GM18861 (cell line): ENCODE measurements around the gene ABCC2.

ENCODE experiments used
- ATAC-seq: cut with Tn5 transposase; IDR thresholded peaks from one replicate; pipeline ENCODE4 v1.9.1; 2021; ENCODE audit not compliant: unreplicated experiment

ABCC2 gene

DNA sequence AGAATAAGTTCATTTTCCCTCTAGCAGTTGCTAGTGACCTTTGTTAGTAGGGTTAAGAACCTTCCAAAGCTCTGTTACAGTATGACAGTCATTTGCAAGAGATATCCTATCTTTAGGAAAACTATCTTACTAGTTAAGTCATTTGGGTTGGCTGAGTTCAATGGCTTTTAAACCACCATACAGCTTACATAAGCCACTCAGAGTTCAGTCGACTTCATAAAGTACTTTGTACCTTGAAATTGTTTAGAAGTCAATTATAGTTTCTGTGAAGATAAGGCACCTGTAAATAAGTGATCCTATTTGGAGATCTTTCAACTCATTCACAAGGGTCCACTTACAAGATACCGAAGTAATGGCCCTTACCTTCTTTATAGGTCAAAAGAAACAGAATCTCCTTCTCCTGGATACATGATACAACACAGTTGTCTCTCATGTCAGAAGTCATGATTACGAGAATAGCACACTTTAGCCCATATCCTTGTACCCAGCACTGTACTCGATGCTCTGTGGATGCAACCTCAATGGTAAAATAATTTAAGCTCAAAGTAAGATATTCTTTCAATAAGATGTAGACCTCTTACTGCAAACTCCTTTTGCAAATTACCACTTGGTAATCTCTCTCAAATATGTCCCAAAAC, 11.9 kb upstream of the ABCC2 start:
- no peak for ATAC-seq

DNA sequence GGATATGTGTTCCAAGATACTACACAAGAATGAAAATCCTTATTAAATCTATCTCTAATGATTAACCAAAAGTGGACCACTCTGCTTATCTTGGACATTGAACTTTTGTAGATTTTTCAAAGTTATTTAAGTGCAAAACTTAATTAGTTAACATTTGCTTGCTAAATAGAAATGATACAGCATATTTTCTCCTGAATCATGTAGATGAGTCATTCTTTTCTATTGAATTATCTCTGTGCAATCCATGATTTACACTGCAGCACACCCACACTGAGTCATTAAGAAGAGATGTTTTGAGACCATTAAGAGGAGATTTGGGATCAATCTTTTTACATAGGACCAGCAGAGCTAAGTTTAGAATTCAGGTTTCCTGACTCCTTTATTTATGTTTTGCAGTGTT, 6.6 kb upstream of the ABCC2 start:
- no peak for ATAC-seq

DNA sequence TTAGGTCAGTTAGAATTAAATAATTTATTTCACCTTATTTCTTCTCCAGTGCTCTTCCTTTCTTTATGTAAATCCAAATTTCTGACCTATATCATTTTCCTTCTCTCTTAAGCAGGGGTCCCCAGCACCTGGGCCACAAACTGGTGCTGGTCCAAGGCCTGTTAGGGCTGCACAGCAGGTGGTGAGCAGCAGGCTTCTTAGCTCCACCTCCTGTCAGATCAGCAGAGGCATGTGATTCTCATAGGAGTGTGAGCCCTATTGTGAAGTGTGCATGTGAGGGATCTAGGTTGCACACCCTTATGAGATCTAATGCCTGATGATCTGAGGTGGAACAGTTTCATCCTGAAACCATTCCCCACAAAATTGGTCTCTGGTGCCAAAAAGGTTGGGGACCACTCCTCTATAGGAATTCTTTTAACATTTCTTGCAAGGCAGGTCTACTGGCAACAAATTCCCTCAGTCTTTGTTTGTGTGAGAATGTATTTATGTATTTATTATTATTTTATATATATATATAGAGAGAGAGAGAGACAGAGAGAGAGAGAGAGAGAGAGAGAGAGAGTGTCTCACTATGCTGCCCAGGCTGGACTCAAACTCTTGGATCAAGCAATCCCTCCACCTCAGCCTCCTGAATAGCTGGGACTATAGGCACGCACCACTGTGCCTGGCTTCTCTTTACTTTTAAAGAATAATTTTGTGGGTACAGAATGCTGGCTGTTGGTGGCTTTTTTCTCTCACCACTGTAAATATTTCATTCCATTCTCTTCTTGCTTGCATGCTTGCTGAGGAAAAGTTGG, 4.3 kb upstream of the ABCC2 start:
- ATAC-seq = no peak

DNA sequence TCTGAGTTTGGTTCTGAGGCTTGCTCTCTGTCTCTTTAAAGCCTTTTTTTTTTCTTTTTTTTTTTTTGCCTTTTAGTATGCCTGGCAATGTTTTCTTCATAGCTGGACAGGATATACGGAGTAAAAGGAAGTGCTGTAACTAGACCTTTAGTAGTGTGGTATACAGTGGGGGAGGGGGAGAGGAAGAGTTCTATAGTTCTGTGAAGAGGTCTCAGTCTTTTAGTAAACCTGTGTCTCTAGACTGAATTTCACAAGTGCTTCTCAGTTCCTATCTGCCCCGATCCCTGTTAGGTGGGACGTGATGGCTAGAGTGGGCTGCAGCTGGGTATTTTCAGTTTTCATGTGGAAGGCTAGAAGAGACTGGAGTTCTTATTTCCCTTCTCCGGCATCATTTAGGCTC, 3.1 kb upstream of the ABCC2 start:
- ATAC-seq = no peak

DNA sequence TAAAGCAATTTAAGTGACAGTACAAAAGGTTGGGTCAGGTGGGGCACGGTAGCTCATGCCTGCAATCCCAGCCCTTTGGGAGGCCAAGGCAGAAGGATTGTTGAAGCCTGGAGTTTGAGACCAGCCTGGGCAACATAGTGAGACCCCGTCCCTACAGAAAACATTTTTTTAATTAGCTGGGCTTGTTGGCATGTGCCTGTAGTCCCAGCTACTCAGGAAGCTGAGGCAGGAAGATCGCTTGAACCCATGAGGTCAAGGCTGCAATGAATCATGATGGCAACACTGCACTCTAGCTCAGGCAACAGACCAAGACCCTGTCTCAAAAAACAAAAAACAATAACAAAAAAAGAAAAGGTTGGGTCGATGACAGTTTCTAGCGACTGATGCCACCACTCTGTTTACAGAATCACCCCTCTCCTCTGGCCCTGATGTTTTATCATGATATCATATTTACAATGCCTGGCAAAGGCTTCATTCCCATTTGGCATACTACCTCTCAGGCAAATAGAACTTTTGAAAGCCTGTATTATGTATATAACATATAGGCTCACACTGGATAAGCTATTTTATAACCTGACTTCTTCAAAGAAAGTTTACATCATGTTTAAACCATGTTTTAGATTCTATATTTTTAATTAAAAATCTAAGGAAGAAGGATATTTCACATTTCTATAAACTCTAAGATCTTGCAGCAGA, 558 bp upstream of the ABCC2 start:
- ATAC-seq = no peak

DNA sequence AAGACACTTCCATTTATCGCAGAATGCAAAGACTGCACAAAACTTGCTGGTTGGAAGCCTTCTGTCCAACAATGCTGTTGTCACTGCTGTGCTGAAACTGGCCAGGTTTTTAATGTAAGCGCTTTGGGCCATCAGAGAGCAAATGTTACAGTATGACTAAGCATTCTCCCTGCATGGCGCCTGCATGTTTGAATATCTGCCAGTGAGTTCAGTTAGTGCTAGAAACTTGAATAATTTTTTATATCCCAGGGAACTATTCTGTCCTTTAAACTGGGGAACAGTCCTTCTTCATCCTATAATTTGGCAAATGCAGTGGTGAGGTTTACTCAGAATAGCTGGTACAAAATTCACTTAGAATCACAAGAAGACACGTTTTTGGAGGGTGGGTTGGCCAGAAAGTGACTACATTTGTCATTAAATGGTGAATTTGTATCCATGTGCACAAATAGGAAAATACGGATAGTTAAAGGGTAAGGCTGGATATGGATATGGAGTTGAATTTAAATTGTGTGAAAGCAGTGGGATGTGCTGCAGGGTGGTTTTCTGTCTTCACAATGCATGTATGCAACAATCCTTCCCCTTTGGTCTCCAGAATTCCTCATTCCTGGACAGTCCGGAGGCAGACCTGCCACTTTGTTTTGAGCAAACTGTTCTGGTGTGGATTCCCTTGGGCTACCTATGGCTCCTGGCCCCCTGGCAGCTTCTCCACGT, 1.7 kb downstream of the ABCC2 start:
- ATAC-seq = no peak

DNA sequence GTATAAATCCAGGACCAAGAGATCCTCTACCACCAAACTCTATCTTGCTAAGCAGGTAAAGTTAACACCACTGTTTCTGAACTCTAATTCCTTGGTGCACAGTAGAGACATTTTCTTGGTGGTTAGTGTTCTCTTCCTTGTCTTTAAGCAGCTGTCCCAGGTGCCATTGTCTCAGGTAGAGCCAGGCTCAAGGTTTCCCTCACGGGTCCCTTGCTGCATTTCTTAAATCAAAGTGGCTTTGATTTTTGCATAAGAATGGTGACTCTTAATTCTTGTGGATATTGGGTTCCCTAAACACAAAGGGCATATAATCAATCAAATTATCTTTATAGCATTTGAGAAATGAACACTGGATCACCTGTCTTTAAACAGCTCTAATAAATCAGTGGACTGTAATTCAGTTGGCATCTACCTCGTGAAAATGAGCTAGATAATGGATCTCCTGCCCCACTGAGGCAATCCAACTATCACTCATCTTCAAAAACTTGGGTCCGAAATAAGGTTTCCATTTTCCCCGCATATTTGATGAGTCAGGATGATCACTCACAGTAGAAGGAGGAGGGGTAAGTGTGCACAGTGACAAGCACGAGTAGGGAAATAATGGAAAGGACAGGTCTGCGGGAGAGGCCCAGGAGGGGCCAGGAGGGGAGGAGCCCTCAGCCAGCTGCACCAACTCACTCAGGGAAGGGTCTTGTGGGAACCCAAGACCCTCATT, 2.4 kb downstream of the ABCC2 start:
- ATAC-seq = no peak

DNA sequence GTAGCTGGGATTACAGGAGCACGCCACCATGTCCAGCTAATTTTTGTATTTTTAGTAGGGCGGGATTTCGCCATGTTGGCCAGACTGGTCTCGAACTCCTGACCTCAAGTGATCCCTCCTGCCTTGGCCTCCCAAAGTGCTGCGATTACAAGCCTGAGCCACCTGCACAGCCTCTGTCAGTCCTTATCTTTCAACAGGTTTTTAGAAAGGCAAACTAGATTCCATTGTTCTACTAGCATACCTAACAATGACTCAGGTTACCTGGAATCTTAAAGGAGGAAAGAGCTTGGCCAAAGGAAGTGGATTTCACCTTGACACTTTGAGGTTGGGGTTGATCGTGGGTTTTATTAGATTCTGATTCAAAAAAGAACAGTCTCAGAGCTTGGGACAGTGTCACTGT, 3.2 kb downstream of the ABCC2 start:
- ATAC-seq = no peak

DNA sequence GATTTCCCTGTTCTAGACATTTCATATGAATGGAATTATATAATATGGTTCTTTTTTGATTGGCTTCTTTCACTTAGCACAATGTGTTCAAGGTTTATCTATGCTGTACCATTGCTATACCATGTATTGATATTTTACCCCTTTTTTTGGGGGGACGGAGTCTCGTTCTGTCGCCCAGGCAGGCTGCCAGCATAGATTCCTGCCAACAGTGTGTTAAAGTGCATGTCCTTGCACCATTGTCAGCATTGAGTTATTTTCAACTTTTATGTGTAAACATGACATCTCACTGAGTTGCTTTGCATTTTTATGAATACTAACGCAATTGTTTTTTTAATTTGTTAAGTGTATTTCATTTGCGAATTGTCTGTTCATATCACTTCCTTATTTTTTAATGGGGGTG, 4.9 kb downstream of the ABCC2 start:
- no peak for ATAC-seq

DNA sequence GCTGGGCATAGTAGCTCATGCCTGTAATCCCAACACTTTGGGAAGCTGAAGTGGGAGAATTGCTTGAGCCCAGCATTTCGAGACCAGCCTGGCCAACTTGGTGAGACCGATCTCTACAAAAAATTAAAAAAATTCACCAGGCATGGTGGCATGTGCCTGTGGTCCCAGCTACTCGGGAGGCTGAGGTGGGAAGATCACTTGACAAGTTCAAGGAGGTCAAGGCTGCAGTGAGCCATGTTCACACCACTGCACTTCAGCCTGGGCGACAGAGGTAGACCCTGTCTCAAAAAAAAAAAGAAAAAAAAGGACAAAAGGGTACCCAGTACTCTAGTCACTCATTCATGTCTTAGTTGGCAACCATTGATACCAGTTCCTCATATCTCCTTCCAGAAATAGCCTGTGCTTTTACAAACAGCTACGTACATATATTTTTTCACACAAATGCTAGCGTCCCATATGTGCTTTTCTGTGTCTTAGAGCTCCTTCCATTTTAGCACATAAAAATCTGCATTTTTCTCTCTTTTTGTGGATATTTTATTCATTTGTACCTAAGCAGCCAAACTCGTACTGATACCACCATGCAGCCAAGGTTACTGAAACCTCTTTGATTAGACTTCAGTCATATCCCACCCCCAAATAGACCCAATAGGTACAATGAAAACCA, 5.5 kb downstream of the ABCC2 start:
- no peak for ATAC-seq

DNA sequence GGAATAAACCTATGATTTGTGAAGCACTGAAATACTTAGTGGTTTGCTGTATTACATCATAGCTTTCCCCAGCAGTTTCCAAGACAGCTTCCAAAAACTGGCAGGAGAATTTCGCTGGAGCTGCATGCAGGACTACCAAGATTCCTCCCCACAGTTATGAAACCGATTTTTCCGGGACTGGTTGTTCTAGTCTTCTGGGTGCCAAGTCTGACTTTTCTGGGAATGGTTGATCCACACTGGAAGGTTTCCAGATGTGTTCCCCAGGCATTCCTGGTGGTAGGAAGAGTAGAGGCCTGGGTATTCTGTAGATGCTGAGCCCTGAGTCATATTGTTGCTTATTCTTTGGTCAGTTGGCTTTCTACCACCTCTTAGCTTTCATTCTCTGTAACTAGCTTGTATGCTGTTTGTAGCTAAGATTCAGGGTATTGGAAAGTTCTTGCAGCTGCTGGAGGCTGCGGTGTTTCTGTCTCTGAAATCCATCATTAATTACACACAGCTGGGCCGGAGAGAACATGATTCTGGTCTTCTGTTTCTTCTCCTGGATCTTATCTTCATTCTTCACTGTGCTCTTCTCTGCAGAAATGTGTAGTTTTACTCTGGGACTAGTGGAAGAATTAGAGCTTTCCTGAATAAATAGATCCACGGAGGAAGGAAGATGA, 6.3 kb downstream of the ABCC2 start:
- no peak for ATAC-seq

DNA sequence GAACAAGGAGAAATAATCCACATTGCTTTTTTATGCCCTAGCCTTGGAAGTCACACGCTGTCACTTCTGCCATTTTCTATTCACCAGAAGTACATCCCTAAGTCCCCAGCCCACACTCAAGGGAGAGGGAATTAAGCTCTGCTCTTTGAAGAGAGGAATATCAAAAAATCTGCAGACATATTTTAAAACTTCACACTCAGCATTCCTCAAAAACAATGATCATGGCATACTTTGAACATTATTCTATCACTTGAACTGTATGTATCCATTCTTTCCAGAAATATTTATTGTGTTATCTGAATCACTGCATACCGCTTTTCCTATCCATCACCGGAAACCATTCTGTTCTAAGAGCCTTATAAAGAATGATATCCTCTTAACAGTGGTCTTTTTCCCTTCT, 9.4 kb downstream of the ABCC2 start:
- ATAC-seq = no peak

DNA sequence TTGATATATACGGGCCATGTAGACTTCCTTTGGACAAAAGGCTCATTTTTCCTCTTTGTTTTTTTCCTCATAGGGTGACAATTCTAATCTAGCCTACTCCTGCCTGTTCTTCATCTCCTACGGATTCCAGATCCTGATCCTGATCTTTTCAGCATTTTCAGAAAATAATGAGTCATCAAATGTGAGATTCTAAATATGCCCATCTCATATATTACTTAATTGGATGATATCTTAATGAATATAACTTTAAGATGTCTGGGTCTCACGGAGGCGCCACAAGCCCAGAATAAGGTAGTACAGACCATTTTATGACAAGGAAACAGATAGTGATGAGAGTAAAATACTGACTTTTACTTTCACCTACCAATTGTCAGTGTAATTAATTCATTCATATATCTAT, 11.4 kb downstream of the ABCC2 start:
- ATAC-seq = no peak

DNA sequence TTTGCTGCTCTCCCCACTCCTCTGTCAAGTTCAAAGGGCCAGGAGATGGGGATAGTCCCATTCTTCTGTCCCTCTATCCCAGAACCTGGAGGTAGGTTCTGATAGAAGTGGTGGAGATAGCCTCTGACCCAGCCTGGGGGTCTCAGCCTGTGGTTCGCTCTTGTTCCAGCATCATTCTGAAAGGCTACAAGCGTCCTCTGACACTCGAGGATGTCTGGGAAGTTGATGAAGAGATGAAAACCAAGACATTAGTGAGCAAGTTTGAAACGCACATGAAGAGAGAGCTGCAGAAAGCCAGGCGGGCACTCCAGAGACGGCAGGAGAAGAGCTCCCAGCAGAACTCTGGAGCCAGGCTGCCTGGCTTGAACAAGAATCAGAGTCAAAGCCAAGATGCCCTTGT, 14.5 kb downstream of the ABCC2 start:
- no peak for ATAC-seq

DNA sequence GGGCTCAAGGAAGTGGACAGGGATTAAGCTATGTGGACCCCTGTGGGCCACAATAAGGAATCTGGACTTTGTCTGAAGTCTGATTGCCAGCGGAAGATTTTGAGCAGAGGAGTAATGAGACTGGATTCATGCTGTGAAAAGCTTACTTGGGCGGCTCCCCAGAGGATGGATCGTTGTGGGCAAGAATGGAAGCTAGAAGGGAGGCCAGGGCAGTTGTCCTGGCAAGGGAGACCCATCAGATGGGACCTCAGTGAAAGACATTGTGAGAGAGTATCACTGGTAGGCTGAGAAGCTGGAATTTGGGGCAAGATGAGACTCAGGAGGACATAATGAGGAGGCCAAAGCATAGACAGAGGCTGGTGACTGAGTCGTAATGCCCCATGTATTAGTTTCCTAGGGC, 15.6 kb downstream of the ABCC2 start:
- no peak for ATAC-seq

DNA sequence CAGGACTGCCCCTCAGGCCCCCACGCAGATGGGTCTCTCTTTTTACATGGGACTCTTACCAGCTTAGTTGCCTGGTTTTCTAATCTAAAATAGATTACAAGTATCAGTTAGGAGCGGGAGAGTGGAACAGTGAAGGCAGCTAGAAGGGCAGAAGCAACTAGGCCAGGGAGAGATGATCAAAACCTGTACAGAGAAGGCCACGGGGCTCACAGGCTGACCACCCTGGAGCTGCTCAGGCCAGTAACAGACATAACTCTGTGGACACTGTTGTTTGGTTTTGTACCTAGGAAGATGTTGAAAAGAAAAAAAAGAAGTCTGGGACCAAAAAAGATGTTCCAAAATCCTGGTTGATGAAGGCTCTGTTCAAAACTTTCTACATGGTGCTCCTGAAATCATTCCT, 16.5 kb downstream of the ABCC2 start:
- no peak for ATAC-seq

DNA sequence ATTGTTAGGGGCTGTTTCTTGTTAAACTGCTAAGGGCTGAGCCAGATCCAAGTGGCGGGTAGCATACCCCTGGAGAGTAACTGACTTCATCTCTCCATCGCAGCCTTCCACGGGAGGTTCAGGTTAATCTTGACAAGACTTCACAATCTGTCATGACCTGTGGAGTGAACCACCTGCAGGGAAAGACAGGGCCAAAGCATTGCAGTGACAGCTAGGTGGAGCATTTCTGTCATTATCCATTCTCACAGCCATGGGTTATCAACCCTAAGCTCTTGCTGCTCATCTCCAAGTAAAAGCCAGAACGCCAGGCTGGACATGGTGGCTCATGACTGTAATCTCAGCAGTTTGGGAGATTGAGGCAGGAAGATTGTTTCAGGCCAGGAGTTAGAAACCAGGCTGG, 17.2 kb downstream of the ABCC2 start:
- ATAC-seq = no peak

DNA sequence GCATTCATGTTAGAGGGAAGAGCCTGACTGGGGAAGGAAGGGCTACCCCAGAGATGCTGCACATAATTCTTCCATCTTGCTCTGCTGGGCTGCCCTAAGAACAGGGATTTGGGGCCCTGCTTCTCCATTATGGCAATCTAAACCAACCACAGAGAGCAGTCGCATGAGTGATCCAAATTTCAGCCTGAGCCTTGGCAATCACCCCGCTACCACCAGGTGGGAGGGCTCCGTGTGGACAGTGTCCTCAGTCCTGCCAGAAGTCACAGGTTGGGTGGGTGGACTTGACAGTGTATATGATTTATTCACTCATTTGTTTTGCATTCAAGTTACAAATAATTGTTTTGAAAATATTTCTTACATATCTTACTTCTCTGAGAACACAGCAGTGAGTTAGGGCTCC, 22.0 kb downstream of the ABCC2 start:
- no peak for ATAC-seq

DNA sequence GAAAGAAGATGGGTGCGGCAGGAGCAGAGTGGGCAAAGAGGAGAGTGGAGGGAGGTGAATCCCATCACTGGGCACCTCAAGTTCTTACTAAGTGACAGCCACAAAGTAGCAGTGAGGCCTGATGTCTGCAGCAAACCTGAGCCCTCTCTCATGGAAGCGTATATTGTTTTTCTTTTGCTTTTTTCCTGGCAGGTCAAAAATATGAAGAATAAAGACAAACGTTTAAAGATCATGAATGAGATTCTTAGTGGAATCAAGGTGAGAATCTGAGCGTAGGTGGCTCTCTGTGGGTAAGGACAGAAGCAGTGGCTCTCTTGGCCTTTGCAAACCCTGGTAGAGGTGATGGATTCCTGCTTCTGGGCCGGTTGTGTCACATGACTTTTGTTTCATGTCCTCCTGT, 22.8 kb downstream of the ABCC2 start:
- ATAC-seq = no peak

DNA sequence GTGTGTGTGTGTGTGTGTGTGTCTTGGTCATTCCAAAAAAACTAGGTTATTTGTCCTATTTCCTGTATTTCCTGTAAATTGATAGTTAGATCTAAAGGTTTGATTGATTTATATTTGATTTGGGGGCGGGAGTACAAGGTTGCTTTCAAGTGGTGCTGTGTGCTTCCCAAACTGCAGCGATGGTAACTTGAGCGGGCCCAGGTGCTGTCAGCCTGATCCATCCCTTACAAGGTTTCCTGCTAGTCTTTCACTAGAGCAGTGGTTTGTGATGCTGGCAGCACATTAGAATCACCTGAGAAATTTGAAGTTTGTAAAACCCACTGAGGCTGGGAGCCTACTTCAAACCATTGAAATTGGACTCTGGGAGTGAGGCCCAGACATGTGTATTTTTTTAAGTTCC, 23.7 kb downstream of the ABCC2 start:
- ATAC-seq = no peak
